Measurements from ENCODE around the gene TSPAN13. TPM values are rescaled to one million over a fixed set of nuclear protein-coding genes. Genes with fewer than 3 reads are reported as not detected.

Gene TSPAN13
- total and polyA plus RNA-seq, 2 of the 8 experiments (the other 6 are each of a cell fraction or from before 2014, with no cell fraction given) = 15.3 to 28.1 TPM

DNA sequence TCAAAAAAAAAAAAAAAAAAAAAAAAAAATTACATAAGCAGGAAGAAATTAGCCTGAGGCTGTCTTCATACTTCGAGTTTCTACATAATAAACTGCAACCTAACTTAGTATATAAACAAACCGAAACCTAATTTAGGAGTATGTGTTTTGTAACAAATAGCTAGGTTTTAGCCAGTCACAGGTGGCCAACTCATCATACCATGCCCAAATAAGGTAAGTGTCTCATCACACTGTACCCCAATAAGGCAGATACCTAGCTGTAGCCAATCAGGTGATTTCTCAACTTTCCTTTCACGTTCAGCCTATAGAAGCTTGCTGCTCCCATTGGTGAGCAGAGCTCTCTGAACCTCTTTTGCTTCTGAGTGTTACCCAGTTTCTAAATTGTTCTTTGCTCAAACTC lies 65.2 kb downstream of the TSPAN13 start:
- Histone ChIP-seq H3K36me3 (ENCODE audit: control insufficient read depth in 2 of 4, insufficient read depth in 4 of 4, low read length in 3 of 4) (no peaks in the 10 kb centered on the region), H3K79me2 (ENCODE audit: control insufficient read depth in 1 of 2, insufficient read depth in 2 of 2, low read length in 2 of 2) (no peaks in the 10 kb centered on the region), H3K9ac (replicated peaks in 1 of 4; ENCODE audit: extremely low read depth in 1 of 4, low read depth in 3 of 4, low read length in 3 of 4) (no peak overlapping the region), H2BK120ac (replicated peaks; ENCODE audit: low read depth, low read length) (no peak overlapping the region), H3K27me3 (replicated peaks in 1 of 4; ENCODE audit: control insufficient read depth in 3 of 4, extremely low read depth in 1 of 4, insufficient read depth in 3 of 4, low read length in 3 of 4) (no peaks in the 10 kb centered on the region), H3K4me3 (ENCODE audit: extremely low read depth in 1 of 4, insufficient read depth in 2 of 4, low read depth in 3 of 4, low read length in 4 of 4) (no peak overlapping the region), H3K18ac (ENCODE audit: extremely low read depth, low read length) (no peak overlapping the region), H3K56ac (replicated peaks; ENCODE audit: insufficient read length, low read depth, low read length) (no peak overlapping the region), H3K23me2 (ENCODE audit: low read depth, low read length) (no peaks in the 10 kb centered on the region), H3K14ac (ENCODE audit: insufficient read length) (no peak overlapping the region), H2BK20ac (ENCODE audit: low read length) (no peak overlapping the region), H2AK5ac (ENCODE audit: low read depth, low read length) (no peak overlapping the region), H2AFZ (ENCODE audit: low read length) (no peak overlapping the region), H3K4me2 (ENCODE audit: insufficient read depth in 1 of 2, low read depth in 2 of 2, low read length in 2 of 2) (no peak overlapping the region), H2BK15ac (ENCODE audit: low read length) (no peak overlapping the region), H3K4me1 (replicated peaks in 1 of 4; ENCODE audit: control insufficient read depth in 3 of 4, insufficient read depth in 4 of 4, low read length in 3 of 4) (no peaks in the 10 kb centered on the region), H3K79me1 (ENCODE audit: low read depth, low read length) (no peaks in the 10 kb centered on the region), H3K9me3 (ENCODE audit: insufficient read depth in 2 of 2, low read depth in 1 of 2, low read length in 1 of 2) (no peaks in the 10 kb centered on the region), H2BK5ac (ENCODE audit: low read depth, low read length) (no peak overlapping the region), H4K20me1 (replicated peaks in 1 of 2; ENCODE audit: control insufficient read depth in 1 of 2, insufficient read depth in 2 of 2, low read length in 2 of 2) (no peaks in the 10 kb centered on the region), H4K91ac (replicated peaks; ENCODE audit: insufficient read length, low read length) (no peak overlapping the region), H4K8ac (ENCODE audit: extremely low read depth, insufficient read depth, low read length) (no peak overlapping the region), H3K23ac (ENCODE audit: insufficient read length) (no peak overlapping the region), H4K5ac (ENCODE audit: insufficient read length, low read depth, low read length) (no peak overlapping the region), H3K4ac (replicated peaks; ENCODE audit: insufficient read length, low read depth, low read length) (no peak overlapping the region), H3K27ac (ENCODE audit: low read depth, low read length) (no peak overlapping the region), H2BK12ac (ENCODE audit: low read depth, low read length) (no peak overlapping the region)
- POLR2A ChIA-PET (ENCODE audit: partially characterized antibody) = no interaction called here
- no peak for DNase-seq (ENCODE audit: low read depth in 1 of 2, low spot score in 2 of 2)
- 92% methylated on average over 3 of the region's 3 CpGs; no CpG with 5 or more reads in 1 of the 2 experiments for WGBS, 2 experiments (ENCODE audit: extremely low coverage in 1 of 2, insufficient coverage in 1 of 2, insufficient read length in 1 of 2, insufficient replicate concordance in 2 of 2, low coverage in 1 of 2, low lambda C conversion rate in 2 of 2, missing lambda C conversion rate in 1 of 2)
- CTCF ChIA-PET (ENCODE audit: partially characterized antibody) = interaction anchor here (0.6 kb wide), 1 partner anchor 25 kb away, joined by 3 read pairs; no protein-coding TSS in a partner anchor
- FAIRE-seq = no peak
- TF ChIP-seq CEBPB (IDR thresholded peaks at IDR 0.05; ENCODE audit: low read depth, low read length) (no peak), SUZ12 (IDR thresholded peaks at IDR 0.05; ENCODE audit: low read length) (no peak), SRF (IDR thresholded peaks at IDR 0.05; ENCODE audit: low read depth, low read length) (peak; percentile 76), YY1 (IDR thresholded peaks at IDR 0.05; ENCODE audit: low read depth, low read length) (no peak), BRCA1 (IDR thresholded peaks at IDR 0.05; ENCODE audit: low read depth, low read length) (no peak), EGR1 (IDR thresholded peaks at IDR 0.05; ENCODE audit: borderline replicate concordance, low read depth, low read length) (no peak)
- TF ChIP-seq, protein P1, sequence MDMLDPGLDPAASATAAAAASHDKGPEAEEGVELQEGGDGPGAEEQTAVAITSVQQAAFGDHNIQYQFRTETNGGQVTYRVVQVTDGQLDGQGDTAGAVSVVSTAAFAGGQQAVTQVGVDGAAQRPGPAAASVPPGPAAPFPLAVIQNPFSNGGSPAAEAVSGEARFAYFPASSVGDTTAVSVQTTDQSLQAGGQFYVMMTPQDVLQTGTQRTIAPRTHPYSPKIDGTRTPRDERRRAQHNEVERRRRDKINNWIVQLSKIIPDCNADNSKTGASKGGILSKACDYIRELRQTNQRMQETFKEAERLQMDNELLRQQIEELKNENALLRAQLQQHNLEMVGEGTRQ (IDR thresholded peaks at IDR 0.05; ENCODE audit: low read length) = no peak
- TF ChIP-seq, protein P2, sequence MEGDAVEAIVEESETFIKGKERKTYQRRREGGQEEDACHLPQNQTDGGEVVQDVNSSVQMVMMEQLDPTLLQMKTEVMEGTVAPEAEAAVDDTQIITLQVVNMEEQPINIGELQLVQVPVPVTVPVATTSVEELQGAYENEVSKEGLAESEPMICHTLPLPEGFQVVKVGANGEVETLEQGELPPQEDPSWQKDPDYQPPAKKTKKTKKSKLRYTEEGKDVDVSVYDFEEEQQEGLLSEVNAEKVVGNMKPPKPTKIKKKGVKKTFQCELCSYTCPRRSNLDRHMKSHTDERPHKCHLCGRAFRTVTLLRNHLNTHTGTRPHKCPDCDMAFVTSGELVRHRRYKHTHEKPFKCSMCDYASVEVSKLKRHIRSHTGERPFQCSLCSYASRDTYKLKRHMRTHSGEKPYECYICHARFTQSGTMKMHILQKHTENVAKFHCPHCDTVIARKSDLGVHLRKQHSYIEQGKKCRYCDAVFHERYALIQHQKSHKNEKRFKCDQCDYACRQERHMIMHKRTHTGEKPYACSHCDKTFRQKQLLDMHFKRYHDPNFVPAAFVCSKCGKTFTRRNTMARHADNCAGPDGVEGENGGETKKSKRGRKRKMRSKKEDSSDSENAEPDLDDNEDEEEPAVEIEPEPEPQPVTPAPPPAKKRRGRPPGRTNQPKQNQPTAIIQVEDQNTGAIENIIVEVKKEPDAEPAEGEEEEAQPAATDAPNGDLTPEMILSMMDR (IDR thresholded peaks at IDR 0.05; ENCODE audit: control extremely low read depth in 1 of 3, insufficient read depth in 1 of 3, low read depth in 1 of 3, low read length in 3 of 3) = no peak
